GM19438 (cell line): Measurements from ENCODE around the gene SLC9A9.
"Not testable (repeated sequence)": the region's sequence is repeated elsewhere in the genome, so short reads cannot be mapped to it uniquely, and the experiment has no call there.

Experiments used
- ATAC-seq: cut with Tn5 transposase; IDR thresholded peaks from one replicate; pipeline ENCODE4 v1.9.1; 2021; ENCODE audit warnings: low read depth; ENCODE audit not compliant: unreplicated experiment

The SLC9A9 gene

DNA sequence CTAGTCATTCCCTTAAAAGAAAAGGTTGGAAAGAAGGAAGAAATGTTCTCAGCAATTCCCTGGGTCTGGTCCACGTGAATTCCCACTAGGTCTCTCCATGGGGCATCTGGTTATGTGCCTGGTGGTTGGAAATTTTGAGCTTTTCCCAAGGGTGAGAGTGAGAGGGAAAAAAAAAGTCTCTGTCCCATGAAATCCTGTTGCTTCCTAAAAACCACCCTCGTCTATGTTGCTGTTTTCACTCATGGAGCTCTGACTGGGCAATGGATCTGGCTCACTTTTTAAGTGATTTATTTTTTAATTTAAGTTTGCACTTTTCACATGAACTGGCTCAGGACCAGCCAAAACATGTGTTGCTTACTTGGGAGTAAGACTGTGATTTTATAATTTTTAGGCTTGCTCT, 538.6 kb downstream of the SLC9A9 start:
- ATAC-seq: no peak

DNA sequence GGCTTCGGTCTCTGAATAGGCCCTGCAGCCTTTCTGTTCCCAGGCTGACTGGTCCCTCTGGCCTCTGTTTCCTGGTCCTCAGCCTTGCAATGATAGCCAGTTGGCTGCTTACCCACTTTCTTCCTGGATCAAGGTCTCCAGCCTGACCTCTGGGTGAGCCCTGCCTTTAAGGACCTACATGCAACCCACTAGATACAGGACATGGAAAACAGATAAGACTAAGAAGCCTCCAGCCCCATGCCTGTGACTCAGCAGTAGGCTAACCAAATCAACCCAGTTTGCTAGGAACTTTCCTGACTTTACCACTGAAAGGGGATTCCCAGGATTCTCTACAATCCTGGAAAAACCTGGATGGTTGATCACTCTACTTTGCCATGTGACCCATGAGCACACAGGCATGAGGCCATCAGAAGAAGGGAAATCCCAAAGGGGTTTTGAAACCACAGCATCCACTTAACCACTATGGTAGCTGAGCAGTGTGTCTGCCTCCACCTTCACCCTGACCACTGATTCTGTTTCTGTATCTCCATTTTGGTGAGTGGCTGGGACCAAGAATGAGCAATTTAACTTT, 540.6 kb downstream of the SLC9A9 start:
- no peak for ATAC-seq

DNA sequence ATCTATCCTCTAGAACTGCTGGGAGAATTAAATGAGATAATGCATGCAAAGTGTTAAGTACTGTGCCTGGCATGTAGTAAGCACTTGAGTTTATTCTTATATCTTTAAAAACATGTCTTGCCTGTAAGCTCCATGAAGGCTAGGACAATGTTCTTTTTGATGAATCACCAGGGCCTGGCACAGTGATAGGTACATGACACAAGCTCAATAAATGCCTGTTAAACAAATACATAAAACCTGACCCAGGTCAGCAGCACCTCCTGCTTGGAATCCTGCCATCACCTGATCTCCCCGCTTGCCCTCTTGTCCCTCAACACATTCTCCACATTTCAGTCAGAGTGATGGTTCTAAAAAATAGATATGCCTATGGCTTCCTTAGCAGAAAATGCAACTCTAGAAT, 541.9 kb downstream of the SLC9A9 start:
- no peak for ATAC-seq

DNA sequence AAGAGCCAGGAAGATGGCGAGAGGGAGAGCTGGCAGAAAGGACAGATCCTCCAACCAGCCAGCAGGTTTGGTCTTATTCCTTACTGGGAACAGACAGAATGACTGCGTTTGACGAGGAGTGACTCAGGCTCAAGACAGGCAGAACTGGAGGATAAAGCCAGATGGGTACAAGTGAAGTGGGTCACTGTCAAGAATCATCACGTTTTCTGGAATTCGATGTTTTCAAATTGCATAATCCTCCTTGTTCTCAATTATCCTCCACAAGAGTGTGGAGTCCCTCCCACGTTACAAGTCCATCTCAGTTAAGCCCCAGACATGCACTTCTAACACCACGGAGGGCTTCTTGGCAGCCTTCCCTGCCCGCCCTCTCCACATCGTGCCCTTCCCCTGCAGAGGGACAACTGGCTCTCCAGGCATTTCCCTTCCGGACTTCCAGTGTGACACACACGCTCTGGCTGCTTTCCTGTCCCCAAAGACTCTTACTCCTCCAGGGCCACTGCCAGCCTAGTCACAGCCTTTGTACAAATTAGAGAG, 545.6 kb downstream of the SLC9A9 start:
- ATAC-seq: no peak

DNA sequence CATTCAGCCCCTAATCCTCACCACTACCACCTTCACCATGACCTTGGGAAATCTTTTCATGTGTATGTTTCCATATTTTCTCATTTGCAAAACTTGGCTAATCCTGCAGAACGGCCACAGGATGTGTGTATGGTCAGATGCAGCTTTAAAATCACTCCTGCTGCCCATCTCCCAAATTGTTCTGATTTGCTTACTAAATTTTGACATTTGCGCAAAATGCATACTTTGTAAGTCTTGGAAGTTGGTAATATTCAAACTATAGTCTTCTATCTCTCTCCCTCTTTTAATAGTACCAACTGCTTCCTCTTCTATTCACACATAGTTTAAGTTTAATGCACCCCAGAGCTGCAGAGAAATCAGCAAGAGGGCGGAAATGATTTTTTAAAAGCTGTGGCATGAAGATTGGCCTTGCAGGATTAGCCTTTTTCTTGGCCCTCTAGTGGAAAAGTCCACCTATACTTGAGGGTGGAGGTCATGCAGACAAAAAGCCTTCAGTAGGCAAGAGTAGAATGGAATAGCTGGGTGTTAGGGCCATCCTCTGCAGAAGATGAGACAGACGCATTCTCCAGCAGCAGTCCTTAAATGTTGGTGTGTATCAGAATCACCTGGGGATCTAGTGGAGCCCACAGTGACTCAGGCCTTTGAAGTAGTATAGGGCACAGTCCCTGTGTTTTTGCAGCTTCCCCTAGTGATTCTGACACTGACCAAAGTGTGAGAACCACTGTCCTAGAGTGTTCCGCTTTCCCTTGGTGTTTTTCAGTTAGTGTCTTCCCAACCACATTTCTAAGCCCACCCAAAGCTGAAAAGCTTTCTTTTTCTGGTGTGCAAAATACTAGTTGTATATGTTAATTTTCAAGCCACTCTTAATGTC, 547.0 kb downstream of the SLC9A9 start:
- no peak for ATAC-seq

DNA sequence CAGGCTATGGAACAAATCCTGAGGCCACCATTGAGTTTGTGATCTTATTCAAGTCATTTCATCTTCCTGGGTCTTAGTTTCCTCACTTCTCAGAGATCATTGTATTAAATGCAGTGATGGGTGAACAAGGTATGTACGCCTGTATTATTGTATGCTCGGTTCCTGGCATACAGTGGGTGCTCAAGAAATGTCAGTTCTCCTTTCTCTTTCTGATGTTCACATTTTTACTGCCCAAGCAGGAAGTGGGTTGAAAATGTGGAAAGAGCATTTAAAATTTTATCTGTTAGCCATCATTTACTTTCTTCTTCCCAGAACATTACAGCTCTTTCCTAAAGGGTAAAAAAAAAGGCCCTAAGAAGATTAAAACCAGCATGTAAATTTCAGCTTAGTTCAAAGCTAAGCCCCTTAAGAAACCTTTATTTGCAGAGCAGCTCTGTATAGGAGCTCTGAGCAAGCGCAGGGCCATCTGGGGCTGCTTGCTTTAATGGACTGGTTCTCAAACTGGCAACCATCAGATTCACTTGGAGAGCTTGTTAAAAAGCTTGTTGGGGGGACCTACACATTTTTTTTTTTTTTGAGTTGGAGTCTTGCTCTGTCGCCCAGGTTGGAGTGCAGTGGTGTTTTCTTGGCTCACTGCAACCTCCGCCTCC, 549.3 kb downstream of the SLC9A9 start:
- no peak for ATAC-seq

DNA sequence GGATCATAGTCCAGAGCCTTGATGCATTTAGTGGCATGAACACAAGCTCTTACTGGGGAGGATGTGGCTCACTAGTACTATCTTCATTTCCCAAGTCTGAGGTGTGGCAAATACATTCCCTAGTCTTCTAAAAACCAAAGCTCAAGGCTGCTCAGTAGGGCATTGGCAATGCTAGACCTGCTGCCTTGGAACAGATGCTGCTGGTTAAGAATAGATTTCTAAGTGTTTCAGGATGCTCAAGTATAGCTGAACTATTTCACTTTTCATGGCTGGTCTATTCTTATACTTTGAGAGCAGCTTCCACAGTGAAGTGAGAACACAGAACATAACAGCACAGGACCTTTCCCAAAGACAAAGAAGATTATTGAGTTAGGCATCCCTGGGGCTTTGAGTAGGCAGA, 549.9 kb downstream of the SLC9A9 start:
- ATAC-seq: no peak

DNA sequence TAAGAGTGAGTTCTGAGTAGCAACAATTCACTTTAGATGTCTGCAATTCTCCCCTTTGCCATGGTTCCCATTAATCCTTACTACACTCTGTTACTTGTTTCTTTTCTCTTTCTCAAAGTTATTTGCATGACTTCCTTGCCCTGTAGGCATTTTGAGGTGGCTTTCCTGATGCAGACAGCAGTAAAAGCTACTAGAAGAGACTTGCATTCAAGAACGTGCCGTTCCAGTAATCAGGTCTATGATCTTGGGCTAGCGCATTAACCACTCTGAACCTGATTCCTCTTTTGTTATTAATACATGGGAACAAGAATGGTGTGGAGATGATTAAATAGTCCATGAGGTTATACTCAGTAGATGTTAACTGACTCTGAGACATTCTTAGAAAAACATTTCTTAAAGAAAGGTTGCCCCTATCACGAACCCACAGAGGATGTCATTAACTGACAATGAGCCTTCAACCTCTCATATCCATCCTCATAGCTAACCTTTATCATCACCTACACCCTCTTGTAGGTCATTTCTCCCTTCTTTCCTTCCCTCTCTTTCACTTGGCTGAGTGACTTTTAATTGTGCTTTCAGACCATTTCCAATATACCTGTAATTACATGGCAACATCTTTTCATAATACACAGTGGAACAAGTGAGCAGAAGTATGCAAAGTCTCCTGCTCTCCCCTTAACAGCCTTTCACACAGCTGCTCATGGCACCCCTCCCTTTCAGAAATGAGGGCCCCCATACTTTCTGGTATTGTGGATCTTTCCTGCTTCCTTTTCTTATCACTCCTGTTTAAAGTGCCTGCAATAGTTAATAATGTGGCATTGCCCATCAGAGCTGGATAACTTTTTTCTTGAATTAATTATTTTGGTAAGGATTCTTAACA, 552.8 kb downstream of the SLC9A9 start:
- no peak for ATAC-seq

DNA sequence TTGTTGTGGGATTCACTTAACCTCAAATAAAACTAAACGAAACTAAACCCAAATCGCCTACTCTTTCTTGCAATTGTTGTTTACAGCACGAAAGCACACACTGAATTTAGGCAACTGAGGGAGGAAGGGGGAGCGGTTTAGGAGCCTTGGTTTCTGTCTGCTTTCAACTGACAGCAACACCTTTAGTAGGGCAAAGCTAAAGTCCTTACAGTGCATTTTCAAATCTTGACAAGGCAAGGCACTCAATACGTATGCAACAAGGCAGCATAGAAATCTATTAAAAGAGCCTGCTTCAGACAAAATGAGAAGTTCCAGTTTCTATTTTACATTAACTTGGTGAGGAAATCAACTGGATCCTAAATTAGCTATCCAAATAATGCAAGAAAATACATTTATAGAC, 554.1 kb downstream of the SLC9A9 start:
- ATAC-seq: no peak

DNA sequence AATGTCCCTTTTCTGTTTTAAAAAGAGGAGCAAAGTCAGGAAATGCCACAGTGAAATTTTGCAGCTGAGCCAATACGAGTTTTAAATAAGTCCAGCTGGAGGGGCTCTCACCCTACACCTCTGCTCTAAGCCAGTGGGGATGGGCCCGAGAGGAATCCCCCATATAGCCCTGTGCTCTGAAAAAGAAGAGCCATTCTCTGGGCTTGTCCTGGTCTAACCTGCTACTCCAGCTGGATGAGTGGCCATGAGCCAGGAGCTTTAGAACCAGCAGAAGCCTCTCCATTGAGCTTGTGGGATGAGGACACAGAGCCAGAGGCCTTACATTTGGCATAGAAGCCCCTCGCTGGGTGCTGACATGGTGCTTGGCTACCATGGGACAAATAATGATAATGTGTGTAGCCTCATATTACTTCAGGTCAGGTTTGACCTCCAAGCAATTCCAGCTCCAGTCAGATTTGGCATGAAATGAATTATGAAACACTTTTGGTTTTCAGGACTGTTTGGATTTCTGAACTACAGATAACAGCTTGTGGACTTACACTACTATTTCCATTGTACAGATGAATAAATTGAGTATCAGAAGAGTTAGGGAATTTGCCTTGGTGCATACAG, 556.3 kb downstream of the SLC9A9 start:
- ATAC-seq: no peak

DNA sequence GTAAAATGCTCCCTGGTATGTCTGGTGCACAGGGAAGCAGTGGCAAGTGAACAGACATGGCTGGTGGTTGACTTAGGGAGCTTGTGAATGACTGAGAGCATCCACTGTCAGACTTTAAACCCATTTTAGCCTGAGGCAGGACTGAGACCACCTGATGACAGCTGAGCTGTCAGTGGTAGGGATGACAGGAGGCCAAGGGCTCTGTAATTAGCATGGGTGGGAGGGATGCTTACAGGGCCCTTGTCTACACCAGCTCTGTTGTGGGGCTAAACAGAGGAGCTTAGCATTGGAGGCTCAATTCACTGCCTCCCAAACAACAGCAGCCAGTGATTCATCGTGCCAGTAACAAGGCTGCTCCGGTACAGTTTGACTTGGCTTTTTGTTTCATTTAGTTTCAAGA, 559.3 kb downstream of the SLC9A9 start:
- ATAC-seq: no peak

DNA sequence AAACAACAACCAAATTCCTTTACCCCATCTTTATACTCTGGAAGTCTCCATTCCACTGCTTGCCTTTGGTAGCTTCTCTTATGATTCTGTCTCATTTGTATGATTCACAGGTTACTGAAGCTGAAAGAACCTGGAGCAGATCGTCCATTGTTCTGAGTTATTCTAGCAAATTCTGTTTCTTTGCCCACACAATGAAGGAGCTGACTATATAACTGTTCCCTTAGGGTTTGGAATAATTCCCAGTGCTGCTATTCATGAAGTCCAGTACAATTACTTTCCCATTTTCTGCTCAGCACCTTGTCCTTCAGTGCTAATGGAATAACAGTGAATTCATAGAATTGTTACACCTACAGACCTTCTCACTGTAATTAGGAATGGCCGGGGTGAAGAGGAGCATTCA, 560.9 kb downstream of the SLC9A9 start:
- ATAC-seq: no peak

DNA sequence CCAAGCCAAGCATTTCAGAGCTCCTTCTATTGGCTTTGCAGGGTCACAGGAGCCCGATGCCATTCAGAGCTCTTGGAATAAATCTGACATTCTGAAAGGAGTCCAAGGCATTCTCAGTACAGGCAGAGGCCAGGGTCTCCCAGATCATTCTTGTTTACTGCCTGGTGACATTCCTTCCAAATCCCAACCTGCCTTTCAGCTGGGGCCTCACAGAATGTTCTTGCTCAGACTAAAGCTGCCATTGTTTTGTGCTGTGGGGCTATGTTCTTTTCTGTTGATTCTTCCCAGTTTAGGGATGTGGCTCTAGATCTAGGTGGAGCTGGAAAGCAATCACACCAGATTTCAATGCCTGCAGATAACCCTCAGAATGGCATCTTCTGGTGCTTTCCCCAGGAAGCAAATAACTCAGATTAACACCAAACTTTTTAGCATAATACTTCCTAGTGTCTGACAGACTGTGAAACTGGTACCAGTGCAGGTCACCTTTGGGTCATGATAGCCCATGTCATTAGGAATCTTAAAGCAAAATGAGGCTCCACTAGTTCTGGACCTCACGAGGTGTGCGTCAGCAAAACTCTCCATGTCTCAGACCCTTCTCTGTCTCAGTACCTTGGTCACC, 561.8 kb downstream of the SLC9A9 start:
- ATAC-seq: no peak

DNA sequence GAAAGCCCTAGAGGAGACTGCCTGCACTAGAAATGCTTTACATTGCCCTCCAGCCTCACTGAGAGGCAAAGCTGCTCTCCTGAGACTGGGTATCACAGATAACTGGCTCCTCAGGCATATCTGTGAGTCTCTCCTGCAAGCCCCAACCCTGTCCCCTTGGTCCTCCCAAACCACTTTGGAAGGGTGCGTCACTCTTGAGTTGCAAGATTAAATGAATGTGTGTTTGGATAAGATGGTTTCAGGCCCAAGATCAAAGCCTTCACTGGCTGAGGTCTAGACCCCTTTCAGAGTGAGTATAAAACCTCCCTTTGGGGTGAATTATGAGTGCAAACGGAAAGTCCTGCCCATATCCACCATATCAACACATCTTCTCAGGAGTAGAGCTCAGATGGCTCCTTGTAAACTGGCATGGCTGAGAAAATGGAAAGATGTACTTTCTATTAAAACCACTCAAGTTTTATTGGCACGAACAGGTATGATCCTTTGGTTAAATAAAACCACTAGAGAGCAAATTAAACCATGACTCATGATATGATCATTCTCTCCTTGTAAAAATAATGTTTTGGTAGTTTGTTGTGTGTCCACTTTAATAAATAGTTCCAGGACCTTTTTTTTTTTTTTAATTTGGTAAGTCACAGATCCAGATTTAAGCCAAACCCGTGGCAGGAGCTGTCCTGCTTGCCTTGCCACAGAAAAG, 564.7 kb downstream of the SLC9A9 start:
- no peak for ATAC-seq

DNA sequence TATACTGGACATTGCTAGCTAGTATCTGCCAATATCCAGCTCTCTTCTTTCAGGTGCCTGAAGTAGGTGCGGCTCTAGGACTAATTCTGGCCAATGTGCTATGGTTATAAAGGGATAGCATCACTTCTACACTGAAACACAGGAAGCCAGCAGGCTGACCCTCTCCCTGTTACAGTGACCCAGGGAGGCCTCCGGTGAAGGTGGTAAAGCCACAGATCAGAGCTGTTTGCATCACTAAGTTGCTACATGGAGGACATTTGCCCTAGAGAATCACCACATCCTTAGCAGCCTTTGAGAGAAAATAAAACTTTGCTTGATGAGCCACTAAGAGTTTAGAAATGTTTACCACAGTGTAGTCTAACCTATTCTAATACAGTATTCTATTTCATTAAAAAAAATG, 567.3 kb downstream of the SLC9A9 start:
- no peak for ATAC-seq

DNA sequence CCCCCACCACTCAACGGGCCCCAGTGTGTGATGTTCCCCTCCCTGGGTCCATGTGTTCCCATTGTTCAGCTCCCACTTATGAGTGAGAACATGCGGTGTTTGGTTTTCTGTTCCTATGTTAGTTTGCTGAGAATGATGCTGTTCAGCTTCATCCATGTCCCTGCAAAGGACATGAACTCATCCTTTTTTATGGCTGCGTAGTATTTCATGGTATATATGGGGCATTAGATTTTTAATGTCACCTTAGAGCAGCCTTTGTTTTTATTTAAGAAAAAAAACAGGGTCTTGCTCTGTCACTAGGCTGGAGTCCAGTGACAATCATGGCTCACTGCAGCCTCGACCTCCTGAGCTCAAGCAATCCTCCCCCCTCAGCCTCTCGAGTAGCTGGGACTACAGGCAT, 568.7 kb downstream of the SLC9A9 start:
- ATAC-seq: not testable (repeated sequence)

DNA sequence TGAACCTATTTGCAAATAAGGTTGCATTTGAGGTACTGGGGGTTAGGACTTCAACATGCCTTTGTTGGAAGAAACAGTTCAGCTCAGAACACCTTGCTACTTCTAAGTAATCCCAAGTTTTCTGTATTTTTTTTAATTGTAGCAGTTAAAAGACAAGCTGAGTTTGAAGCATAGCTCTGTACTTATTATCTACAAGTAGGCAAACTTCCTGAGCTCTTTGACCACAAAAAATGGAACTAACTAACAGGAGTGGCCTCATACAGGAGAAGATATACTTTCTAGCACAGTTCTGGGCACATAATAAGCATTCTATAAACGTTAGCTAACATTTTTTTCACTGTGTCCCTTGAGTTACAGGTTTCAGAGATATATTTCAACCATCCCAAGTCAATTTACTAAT, 569.5 kb downstream of the SLC9A9 start:
- no peak for ATAC-seq

DNA sequence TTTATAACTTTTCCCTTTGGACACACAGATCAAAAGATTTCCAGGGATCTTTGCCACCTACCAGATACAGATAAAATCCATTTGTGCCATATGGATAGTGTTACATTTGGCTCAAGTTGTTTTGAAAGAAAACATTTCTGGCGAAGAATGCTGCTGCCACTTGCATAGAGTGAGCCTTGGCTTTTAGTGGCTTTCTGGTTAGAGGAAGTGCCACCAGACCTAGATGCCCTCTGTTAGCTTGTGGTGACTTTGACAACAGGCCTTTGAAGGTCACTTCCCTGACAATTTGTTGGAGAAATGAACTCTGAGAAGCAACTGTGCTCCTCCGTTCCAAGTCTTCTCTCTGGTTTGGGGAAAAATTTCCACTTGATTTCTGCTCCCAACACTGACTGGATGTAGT, 570.7 kb downstream of the SLC9A9 start:
- no peak for ATAC-seq

DNA sequence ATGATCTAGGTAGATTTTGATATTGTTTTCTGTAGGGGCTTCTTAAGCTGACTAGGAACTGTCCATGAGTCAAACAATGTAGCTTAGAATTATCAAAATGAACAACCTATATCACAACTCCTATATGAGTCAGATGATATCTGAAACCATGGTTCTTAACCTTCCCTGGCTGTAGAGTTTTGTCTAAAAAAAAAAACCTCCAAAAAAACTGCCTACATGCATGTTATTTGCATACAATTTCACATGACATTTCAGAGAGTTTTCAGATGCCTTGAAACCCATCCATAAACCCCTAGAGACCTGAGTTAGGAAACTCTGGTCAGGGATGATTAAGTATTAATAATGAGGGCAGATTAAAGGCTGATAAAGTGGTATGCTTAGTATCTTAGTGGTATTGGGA, 571.7 kb downstream of the SLC9A9 start:
- ATAC-seq: no peak
